GM11168 (cell line): ENCODE data around the gene FILIP1L.

ENCODE experiments used
- in situ Hi-C: fragments of 300-500 bp; cut with MboI; formaldehyde crosslinking; loops from one replicate; pipeline ENCODE4 v1.12.0; 2022; ENCODE audit warnings: low sequenced_read_pairs; ENCODE audit not compliant: unreplicated experiment

The FILIP1L gene

DNA sequence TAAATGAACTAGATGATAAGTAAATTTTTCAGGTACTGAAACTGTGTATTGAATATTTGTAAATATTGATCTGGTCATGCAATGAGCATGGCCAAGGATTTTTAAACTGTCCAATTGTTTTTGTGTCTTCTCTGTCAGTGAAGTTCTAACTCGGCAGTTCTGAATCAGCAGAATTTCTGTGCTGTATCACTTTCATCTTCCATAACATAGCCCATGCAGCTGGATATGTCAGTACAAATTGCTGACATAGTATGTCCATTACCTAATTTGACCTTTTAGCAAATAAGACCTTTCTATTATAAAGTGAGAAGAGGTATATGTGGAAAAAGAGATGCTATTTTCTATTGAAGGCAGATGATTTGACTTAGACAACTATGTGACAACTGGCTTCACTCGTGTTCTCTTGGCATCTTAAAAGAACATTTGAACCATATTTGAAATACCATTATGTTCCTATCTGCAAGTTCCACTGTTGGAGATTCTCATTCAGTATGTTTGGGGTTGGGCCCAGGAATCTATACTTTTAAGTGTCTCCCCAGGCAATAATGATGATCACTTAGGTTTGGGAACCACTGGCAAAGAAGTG lies 206.2 kb downstream of the FILIP1L start:
- in situ Hi-C loops: no loop called here

DNA sequence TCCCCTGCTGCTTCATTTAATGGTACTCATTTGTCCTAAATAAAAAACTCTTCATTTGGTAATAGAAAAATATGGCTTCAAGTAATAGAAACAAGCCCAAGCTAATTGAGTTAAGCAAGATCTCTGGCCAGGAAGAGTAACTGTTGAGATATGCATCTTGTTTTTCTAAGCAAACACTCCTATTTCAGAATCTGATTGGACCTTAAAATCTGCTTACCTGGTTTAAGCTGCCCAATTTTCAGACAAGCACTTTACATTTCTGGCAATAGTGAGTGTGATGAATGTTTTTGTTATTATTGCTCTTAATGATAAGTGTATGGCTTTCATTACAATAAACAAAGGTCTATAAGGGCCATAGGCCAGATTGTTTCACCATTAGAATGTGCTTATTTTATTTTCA lies 210.4 kb downstream of the FILIP1L start:
- in situ Hi-C loops: no loop called here

DNA sequence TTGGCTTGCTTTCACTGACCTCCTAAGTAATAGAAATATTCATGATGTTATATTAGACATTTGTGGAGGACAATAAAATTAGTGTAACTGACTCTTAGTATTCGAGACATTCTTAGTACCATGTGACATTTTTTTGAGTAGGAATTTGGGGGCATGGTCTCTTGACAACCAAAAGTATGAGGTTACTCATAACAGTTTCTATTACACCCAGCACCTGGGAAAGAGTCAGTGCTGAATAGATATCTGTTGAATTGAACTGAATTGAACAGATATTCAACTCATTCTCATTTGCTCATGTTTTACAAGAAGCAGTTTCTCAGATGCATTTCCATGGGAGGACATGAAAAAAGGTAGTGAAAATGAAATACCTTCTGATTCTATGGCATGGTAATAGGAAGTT lies 212.2 kb downstream of the FILIP1L start:
- in situ Hi-C loops: no loop called here

DNA sequence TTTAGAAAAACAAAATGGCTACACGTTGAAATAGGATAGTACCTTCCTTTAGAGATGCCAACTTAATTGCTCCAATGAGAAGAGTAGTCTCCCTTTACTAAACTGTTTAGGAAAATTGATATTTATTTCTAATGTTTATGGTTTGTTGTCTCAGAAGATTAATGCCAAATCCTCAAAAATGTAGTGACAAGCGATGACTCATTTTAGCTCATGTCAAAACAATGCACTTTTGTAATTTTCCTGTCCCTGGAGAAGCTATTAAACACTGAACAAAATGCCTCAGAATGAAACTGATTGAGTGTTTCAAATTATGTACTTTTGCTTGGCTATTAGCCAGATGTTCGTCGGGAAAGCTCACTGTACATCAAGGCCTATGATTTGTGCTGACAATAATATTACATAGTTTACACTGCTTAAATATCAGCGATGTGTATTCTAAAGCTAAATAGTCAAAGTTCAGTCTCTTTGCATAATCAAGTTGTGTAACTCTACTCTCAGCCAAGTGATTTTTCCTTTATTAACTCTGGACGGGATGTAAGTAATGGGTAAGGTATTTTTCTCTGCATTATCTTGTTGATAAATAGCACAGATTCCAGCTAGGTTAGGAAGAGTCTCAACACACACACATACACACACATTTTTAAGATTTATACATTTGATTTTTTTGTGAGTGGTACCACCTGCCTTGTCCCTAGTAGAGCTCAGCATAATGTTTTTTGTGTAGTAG lies 212.9 kb downstream of the FILIP1L start:
- in situ Hi-C loops: no loop called here

DNA sequence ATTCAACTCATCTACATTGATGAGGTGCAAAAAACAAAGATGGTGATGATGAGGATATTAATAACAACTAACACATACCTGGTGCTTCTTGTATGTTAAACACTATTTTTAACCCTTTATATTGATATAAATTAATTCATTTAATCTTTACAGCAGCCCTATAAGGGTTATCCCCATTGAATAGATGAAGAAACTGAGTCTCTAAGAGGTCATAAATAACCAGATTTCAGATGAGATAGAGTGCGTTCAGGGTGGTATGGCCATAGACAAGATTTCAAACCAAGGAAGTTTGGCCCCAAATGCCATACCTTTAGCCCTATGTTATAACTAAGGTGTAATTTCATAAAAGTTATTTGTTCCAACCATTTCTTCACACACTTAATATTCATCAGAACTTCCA lies 214.1 kb downstream of the FILIP1L start:
- in situ Hi-C loops: no loop called here

GRCh38 chr3:99899603-99900002 lies 214.7 kb downstream of the FILIP1L start:
- in situ Hi-C loops: no loop called here

DNA sequence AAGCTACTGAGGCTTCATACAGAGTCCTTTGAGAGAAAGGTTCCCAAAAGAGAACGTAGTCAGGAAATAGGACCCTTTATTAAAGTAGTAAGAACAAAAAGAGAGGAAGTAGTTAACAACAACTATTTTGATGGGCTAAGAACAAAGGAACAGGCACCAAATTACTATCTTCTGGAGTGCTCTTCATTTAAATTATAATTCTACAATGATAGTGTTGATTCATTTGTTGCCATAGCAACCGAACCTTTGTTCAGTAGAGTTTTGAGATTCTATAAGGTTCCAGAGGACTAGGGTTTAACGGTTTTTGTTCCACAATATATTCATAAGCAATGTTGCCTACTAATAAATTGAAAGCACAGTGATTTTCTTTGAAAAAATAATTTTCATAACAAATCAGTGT lies 217.8 kb downstream of the FILIP1L start:
- in situ Hi-C loops: no loop called here

DNA sequence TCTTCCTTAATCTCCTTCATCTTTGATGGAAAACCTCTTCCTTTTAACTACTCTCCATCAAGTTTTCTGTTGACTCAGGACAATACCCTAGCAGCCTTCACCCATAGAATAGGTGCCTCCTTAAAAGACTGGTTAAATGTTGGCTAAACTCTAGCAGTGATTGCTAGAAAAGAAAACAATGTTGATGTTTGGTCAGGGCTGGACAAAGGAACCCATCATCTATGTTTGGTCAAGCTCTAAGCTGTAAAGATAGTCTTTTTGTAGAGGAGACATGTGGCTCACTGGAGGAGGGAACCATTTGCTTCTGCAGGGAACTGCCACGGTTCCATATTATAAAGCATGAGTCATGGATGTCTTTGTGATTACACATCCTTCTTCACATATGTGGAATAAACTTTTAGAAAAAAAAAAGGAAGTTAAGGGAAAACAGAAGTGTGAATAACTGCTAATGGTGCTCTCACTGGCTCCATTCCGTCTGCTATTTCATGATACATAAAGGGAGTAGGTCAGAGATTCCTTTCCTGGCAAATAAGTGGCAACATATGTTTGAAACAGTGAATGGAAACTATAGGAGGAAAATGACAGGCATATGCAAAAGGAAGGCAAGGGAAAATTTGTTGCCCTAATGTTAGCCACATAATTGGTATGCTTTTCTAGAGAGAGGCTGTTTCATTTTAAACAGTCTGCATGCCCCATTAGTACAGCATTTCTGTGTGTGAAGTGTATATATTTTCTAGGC lies 218.4 kb downstream of the FILIP1L start:
- in situ Hi-C loops: no loop called here

- in situ Hi-C loops: no loop called here
Observed at GRCh38 chr3:99895131-99895696, 219.1 kb downstream of the FILIP1L start.

- in situ Hi-C loops: no loop called here
Observed at GRCh38 chr3:99892332-99892731, 222.0 kb downstream of the FILIP1L start.

DNA sequence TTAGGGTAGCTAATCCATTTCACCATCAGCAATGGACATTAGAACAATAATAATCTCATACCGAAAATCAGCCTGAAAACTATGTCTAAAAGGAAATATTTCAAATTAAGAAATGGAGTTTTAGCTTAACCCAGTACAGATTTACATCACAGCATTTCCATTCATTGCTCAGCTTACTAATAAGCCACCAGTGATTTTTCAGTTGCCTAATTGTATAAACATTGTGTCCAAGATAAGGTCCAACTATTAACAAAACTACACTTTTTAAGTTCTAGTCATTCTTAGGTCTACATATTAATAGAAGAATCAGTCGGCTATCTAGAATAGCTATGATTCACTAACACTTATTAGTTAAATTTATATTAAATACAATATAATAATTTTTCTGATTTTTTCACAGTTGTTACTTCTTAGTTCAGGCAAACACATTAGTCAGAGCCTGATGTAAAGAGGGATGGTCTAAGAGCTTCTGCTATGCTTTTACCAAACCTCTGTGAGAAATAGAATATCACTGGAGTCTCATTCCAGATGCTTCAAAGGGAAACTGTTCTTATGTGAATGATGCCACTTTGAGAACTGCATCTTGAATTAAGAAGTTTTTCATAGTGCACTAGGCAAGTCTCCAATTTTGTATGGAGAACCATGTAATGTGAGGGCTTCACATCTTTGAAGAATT lies 222.6 kb downstream of the FILIP1L start:
- in situ Hi-C loops: no loop called here

GRCh38 chr3:99885851-99886250 lies 228.4 kb downstream of the FILIP1L start:
- in situ Hi-C loops: no loop called here

DNA sequence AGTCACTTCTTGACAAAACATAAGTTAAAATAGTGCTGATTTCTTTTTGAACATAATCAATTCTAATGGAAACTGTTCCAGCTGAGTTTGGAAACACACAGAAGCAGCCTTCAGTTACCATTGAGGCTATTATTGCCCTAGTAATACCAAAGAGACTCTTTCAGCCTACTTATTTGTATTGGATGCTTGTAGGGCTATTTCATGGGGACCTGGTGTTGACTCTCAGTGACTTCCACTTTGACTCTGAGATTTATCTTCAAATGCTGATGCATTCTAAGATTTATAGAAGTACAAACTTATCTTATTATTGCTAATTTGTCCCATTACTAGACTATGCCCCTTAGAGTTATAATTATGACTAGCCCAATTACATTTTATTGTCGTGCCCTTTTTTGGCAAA lies 229.2 kb downstream of the FILIP1L start:
- in situ Hi-C loops: no loop called here

GRCh38 chr3:99884484-99884883 lies 229.8 kb downstream of the FILIP1L start:
- in situ Hi-C loops: no loop called here

DNA sequence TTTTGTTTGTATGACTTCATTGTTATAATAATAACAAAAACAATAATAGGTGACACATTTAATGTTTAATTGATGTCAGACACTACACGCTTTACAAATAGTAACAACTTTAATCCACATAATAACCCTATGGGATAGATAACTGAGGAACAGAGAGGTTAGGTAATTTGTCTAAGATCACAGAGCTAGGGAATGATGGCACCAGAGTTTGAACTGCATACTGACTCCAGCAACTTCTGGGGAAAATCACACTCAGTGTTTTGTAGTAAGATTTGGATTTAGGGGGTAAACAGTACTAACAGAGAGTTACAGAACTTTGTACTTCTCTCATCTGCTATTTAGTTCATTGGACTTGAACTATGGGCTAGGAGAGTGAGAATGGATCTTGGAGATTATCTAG lies 230.6 kb downstream of the FILIP1L start:
- in situ Hi-C loops: no loop called here

DNA sequence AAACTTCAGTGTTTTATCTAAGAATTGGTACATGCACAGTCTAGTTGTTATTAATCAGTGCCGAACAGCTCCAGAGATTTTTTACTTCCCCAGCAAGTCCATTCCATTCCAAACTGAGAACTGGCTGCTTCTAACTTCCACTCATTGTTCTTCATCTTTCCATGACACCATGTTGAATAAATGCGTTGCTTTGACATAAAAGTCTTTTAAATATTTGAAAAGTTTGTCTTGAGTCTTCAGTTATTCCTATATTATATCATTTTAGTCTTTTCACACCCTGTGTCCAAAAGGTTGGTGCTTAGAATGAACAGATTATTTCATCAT lies 231.2 kb downstream of the FILIP1L start:
- in situ Hi-C loops: no loop called here

DNA sequence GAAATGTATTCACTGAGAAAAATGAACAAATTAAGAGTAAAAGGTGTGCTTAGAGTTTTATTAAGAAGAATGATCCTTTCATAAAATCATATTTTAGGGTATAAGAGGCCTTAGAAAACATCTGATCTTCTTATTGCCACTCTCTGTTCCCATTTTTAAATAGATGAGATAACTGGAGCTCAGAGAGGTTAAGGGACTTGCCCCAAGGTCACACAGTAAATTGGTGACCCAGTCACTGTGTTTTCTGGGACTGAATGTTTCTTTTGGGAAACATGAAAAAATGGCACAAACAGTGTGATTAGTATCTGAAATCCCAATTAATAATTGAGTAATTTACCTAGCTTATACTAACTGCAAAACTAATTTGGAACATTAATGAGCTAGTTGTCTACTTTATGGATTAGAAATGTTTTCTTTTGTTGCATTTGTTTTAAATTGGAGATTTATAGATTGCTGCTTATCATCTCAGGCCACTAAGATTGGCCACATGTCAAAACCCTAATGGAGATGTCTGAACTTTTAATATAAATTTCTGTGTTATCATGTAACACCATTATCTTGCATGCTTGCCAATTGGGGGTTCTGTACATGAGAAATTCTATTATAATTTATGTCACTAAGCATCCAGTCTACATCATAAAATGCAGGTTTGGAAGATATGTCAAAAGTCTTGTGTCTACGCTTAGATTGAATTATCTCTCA lies 231.7 kb downstream of the FILIP1L start:
- in situ Hi-C loops: no loop called here

DNA sequence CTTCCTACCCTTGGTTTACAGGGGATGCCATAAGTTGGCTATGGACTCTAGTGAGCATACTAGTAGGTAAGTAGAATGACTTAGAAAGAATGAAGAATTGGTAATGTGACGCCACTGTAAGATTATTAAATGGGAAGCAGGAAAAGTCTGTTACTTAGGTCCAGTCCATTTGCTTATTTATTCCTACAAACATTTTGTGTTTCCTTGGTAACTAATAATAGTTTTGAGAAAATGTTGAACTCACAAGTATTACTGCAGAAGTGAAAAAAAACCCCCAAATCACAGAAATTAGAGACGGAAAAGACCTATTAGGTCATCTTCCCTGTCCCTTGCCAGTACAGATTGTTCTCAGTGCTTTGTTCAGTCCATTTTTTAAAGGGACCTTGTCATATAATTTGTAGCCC lies 233.2 kb downstream of the FILIP1L start:
- in situ Hi-C loops: no loop called here

DNA sequence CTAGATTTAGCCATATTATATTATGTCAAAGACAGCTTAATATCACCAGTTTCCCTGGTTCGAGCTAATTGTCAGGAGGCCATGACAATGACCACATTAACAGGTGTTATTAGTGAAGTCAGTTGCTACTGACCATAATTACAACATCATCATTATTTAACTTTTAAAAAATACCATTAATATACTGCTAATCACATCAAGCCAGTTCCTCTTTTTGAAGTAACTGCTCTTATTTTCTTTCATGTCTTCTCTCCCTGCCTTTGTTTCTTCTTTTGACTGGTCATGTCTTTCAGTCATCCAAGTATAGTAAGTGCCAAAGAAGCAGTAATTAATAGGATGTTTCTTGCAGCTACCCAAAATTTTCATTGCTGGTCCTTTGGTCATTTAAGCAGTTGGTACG lies 235.0 kb downstream of the FILIP1L start:
- in situ Hi-C loops: no loop called here

- in situ Hi-C loops: no loop called here
Observed at GRCh38 chr3:99878005-99878404, 236.3 kb downstream of the FILIP1L start.
